Left cardiac atrium (tissue), 4 donors: ENCODE measurements around the gene AP3M1. TPM values are rescaled to one million over a fixed set of nuclear protein-coding genes. Genes with fewer than 3 reads are reported as not detected.
"Not testable (repeated sequence)": the region's sequence is repeated elsewhere in the genome, so short reads cannot be mapped to it uniquely, and the experiment has no call there.

Experiments used
- ATAC-seq, 2 donors: fragments of 200-7000 bp; cut with Tn5 transposase; one replicate each; pipeline ENCODE4 v1.9.1; 2020; ENCODE audit warnings: mild to moderate bottlenecking in 2 of 2, moderate library complexity in 2 of 2
- DNase-seq: peaks from one replicate; pipeline ENCODE4 v3.0.0-alpha.2; 2020
- intact Hi-C, 2 donors: fragments of 100-400 bp; cut with DNase I; formaldehyde crosslinking; loops; one replicate each; pipeline versions ENCODE4 v1.14.1 to v1.15.1; 2022 to 2023
- total RNA-seq, 2 donors: library from RNA; stranded (reverse); fragmentation: NEBNext Ultra II Directional; extraction: Animal tissue kit (Norgen Biotek cat#: 25700); gene quantifications; one replicate each; pipeline ENCODE4 v1.2.1, GENCODE V29; 2021
- donor health status: DM: no; HTN: yes; CAD: no.
- donor health status: DM: no; HTN: yes; CAD: no; lungs with severe emphysema.
- donor health status: DM: yes; HTN: yes; CAD: no.
- donor health status: Dilated cardiomyopathy.

AP3M1 gene
- total RNA-seq, 2 donors from 2014 or later: 26.3 to 28.9 TPM

GRCh38 chr10:74165530-74165901 lies 14.9 kb upstream of the AP3M1 start:
- intact Hi-C loops: no loop called here
- no peak for ATAC-seq
- DNase-seq: no peak

GRCh38 chr10:74164716-74165529 lies 14.3 kb upstream of the AP3M1 start:
- ATAC-seq: no peak
- intact Hi-C loops: no loop called here
- no peak for DNase-seq

GRCh38 chr10:74163319-74164068 lies 12.9 kb upstream of the AP3M1 start:
- ATAC-seq (no peak), DNase-seq (no peak)
- intact Hi-C loops: no loop called here

GRCh38 chr10:74160013-74160412 lies 9.4 kb upstream of the AP3M1 start:
- DNase-seq: no peak
- intact Hi-C loops: no loop called here
- ATAC-seq: no peak

GRCh38 chr10:74156919-74157289 lies 6.3 kb upstream of the AP3M1 start:
- intact Hi-C loops: loop anchor here in 1 of 2 donors (10.0 kb wide), 1 partner anchor 58 kb away; no protein-coding TSS in a partner anchor
- peak; percentile 63 for DNase-seq
- ATAC-seq: peak; percentile 77 to 85

- no peak for ATAC-seq
- no peak for DNase-seq
- intact Hi-C loops: loop anchor here in 1 of 2 donors (10.0 kb wide), 1 partner anchor 61 kb away; no protein-coding TSS in a partner anchor
Measured at GRCh38 chr10:74153676-74154075, 3.0 kb upstream of the AP3M1 start.

GRCh38 chr10:74153123-74153522 lies 2.5 kb upstream of the AP3M1 start:
- DNase-seq (no peak), ATAC-seq (no peak)
- intact Hi-C loops: loop anchor here in 1 of 2 donors (10.0 kb wide), 1 partner anchor 62 kb away; no protein-coding TSS in a partner anchor

GRCh38 chr10:74151879-74152722 lies 1.5 kb upstream of the AP3M1 start:
- intact Hi-C loops: loop anchor here in 1 of 2 donors (10.0 kb wide), 1 partner anchor 63 kb away; no protein-coding TSS in a partner anchor
- ATAC-seq (no peak), DNase-seq (no peak)

- intact Hi-C loops: loop anchor here in 1 of 2 donors (10.0 kb wide), 1 partner anchor 64 kb away; no protein-coding TSS in a partner anchor
- ATAC-seq: peak; percentile 97 to 98
Measured at GRCh38 chr10:74150990-74151878, 606 bp upstream of the AP3M1 start, which contains the start of gene ADK. ADK (plus strand) TSS chr10:74151221; CDS start chr10:74151279, 58 bp downstream.

GRCh38 chr10:74146980-74147379 lies 3.6 kb downstream of the AP3M1 start:
- ATAC-seq, DNase-seq, intact Hi-C loops: not testable (repeated sequence)

More at GRCh38 chr10:74150990-74151878, 606 bp upstream of the AP3M1 start, which contains the start of gene ADK:
- DNase-seq: peak; percentile 100

- DNase-seq: no peak
- peak; percentile 50 to 69 for ATAC-seq
- intact Hi-C loops: no loop called here
Measured at GRCh38 chr10:74145133-74145532, 5.5 kb downstream of the AP3M1 start.

GRCh38 chr10:74140553-74140952 lies 10.1 kb downstream of the AP3M1 start:
- intact Hi-C loops: no loop called here
- ATAC-seq (no peak), DNase-seq (no peak)

- no peak for ATAC-seq
- DNase-seq: no peak
- intact Hi-C loops: no loop called here
Measured at GRCh38 chr10:74139981-74140380, 10.6 kb downstream of the AP3M1 start.

- intact Hi-C loops, ATAC-seq, DNase-seq: not testable (repeated sequence)
Measured at GRCh38 chr10:74138596-74138995, 12.0 kb downstream of the AP3M1 start.

GRCh38 chr10:74137992-74138391 lies 12.6 kb downstream of the AP3M1 start:
- intact Hi-C loops: no loop called here
- ATAC-seq: no peak
- DNase-seq: no peak

- intact Hi-C loops: no loop called here
- DNase-seq: no peak
- ATAC-seq: no peak
Measured at GRCh38 chr10:74135452-74135851, 15.2 kb downstream of the AP3M1 start.

GRCh38 chr10:74133923-74134820 lies 16.5 kb downstream of the AP3M1 start:
- intact Hi-C loops: no loop called here
- ATAC-seq: no peak
- no peak for DNase-seq
